B cell (primary cell): ENCODE measurements around the gene SEZ6L2.

Experiments used
- EZH2 ChIP-seq: IDR thresholded peaks from 2 replicates; pipeline ENCODE4 v1.6.1; 2012; ENCODE audit warnings: borderline replicate concordance, low read depth, mild to moderate bottlenecking, moderate library complexity, low read length; ENCODE audit not compliant: insufficient read depth, poor library complexity, severe bottlenecking
- TF ChIP-seq, protein P1 (sequence below): fragments of 200-600 bp; IDR thresholded peaks from one replicate; pipeline ENCODE4 v1.8.0; 2022; ENCODE audit warnings: antibody characterized with exemption, mild to moderate bottlenecking

- TF ChIP-seq, protein P1, sequence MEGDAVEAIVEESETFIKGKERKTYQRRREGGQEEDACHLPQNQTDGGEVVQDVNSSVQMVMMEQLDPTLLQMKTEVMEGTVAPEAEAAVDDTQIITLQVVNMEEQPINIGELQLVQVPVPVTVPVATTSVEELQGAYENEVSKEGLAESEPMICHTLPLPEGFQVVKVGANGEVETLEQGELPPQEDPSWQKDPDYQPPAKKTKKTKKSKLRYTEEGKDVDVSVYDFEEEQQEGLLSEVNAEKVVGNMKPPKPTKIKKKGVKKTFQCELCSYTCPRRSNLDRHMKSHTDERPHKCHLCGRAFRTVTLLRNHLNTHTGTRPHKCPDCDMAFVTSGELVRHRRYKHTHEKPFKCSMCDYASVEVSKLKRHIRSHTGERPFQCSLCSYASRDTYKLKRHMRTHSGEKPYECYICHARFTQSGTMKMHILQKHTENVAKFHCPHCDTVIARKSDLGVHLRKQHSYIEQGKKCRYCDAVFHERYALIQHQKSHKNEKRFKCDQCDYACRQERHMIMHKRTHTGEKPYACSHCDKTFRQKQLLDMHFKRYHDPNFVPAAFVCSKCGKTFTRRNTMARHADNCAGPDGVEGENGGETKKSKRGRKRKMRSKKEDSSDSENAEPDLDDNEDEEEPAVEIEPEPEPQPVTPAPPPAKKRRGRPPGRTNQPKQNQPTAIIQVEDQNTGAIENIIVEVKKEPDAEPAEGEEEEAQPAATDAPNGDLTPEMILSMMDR: no peak
- no peak for TF ChIP-seq EZH2
These were observed 6.3 kb upstream of the SEZ6L2 start for GRCh38 chr16:29905668-29906067.
